Spleen (tissue), 7 donors: ENCODE results near the gene GAS7.

Experiments
- CTCF ChIP-seq, 11 experiments: fragments of 200-600 bp in 7 of 11; fragments of 450-650 bp in 4 of 11; sonication (generic) in 4 of 11; IDR thresholded peaks in 8 of 11; conservative IDR thresholded peaks in 3 of 11; 1 replicate in 7 of 11; 2 replicates in 4 of 11; pipeline versions ENCODE4 v1.4.0 to v1.8.0; 2016 to 2021; ENCODE audit warnings: antibody characterized with exemption in 11 of 11, inconsistent platforms in 4 of 11, mild to moderate bottlenecking in 1 of 11
- POLR2A ChIP-seq, 3 donors: fragments of 450-650 bp; IDR thresholded peaks; one replicate each; pipeline ENCODE4 v1.5.1; 2017; ENCODE audit warnings: antibody characterized with exemption in 3 of 3, mild to moderate bottlenecking in 1 of 3
- POLR2AphosphoS5 ChIP-seq, 3 donors: sonication (generic); formaldehyde crosslinking; IDR thresholded peaks; one replicate each; pipeline ENCODE4 v1.5.1; 2017; ENCODE audit warnings: antibody characterized with exemption in 3 of 3
- donor health status: DM: no; HTN: no; CAD: no; lungs with moderate emphysema.
- donor health status: DM: no; HTN: no; CAD: no.
- donor health status: DM: no; HTN: no; CAD: no.

GRCh38 chr17:10118788-10119130 lies 79.6 kb downstream of the GAS7 start:
- TF ChIP-seq POLR2A (IDR thresholded peaks at IDR 0.05), result no peak
- TF ChIP-seq CTCF (IDR thresholded peaks at IDR 0.05 in 8 of 11, conservative IDR thresholded peaks at IDR 0.05 in 3 of 11), result no peak
- no peak for TF ChIP-seq POLR2AphosphoS5 (IDR thresholded peaks at IDR 0.05)
